H1 (cell line): ENCODE data around the gene MAPKAPK5. TPM values are rescaled to one million over a fixed set of nuclear protein-coding genes. Genes with fewer than 3 reads are reported as not detected.

ENCODE experiments used
- ATF2 ChIP-seq: IDR thresholded peaks from 2 replicates; pipeline ENCODE4 v1.6.1; 2012; ENCODE audit warnings: low read length, inconsistent platforms
- BRCA1 ChIP-seq: IDR thresholded peaks from 2 replicates; pipeline ENCODE4 v1.6.1; 2012; ENCODE audit warnings: low read depth, low read length, improper control_type of control experiment
- CTBP2 ChIP-seq: IDR thresholded peaks from 2 replicates; pipeline ENCODE4 v1.7.0; 2011; ENCODE audit warnings: borderline replicate concordance, mild to moderate bottlenecking, moderate library complexity, mixed read lengths, low read length; ENCODE audit not compliant: insufficient read depth, insufficient read length
- RBBP5 ChIP-seq: IDR thresholded peaks from 2 replicates; pipeline ENCODE4 v1.7.1; 2012; ENCODE audit warnings: low read depth, mild to moderate bottlenecking, inconsistent platforms, low read length, moderate library complexity, borderline replicate concordance
- RNF2 ChIP-seq: fragments of 200-900, 300-1000 bp; sonication (generic); IDR thresholded peaks from 2 replicates; pipeline ENCODE4 v1.7.1; 2016; ENCODE audit warnings: borderline replicate concordance, low read depth, mild to moderate bottlenecking, antibody characterized with exemption, low read length; ENCODE audit not compliant: poor library complexity, severe bottlenecking; ENCODE audit errors: missing control alignments
- RXRA ChIP-seq: IDR thresholded peaks from 2 replicates; pipeline ENCODE4 v1.6.1; 2011; ENCODE audit warnings: low read depth, mild to moderate bottlenecking, low read length, moderate library complexity; ENCODE audit not compliant: insufficient read depth
- SIN3A ChIP-seq, 2 experiments: IDR thresholded peaks in 1 of 2; conservative IDR thresholded peaks in 1 of 2; 2 replicates each; pipeline ENCODE4 v1.6.1; 2011 to 2012; ENCODE audit warnings: low read length in 2 of 2, improper control_type of control experiment in 1 of 2, low read depth in 1 of 2, mild to moderate bottlenecking in 1 of 2
- polyA plus RNA-seq, 7 experiments: library from polyadenylated mRNA; depleted of rRNA in 3 of 7; stranded (reverse) in 5 of 7; unstranded in 2 of 7; fragments of >200 nt in 5 of 7; fragments of 200-250 nt in 2 of 7; gene quantifications; 1 replicate in 5 of 7; 2 replicates in 1 of 7; 4 replicates in 1 of 7; pipeline versions ENCODE4 v1.2.1 to v1.2.3, GENCODE V29; 2011 to 2013; ENCODE audit warnings: missing spikeins in 2 of 7, mixed read lengths in 2 of 7
- total RNA-seq: library from RNA; stranded (reverse); fragmentation: NEBNext Ultra II Directional; extraction: Animal tissue kit (Norgen Biotek cat#: 25700); gene quantifications from 2 replicates; pipeline ENCODE4 v1.2.1, GENCODE V29; 2021
- TF ChIP-seq, protein P1 (sequence below): fragments of 300-600 bp; sonication (generic); IDR thresholded peaks from 2 replicates; pipeline ENCODE4 v1.7.1; 2012; ENCODE audit warnings: low read length, moderate library complexity, mild to moderate bottlenecking, inconsistent platforms; ENCODE audit not compliant: insufficient replicate concordance

Gene MAPKAPK5
- total and polyA plus RNA-seq, 2 of the 8 experiments (the other 6 are each of a cell fraction or from before 2014, with no cell fraction given): 40.0 to 91.5 TPM

GRCh38 chr12:111799758-111800157 is 42.3 kb upstream of the MAPKAPK5 start (continued):
- TF ChIP-seq, protein P1, sequence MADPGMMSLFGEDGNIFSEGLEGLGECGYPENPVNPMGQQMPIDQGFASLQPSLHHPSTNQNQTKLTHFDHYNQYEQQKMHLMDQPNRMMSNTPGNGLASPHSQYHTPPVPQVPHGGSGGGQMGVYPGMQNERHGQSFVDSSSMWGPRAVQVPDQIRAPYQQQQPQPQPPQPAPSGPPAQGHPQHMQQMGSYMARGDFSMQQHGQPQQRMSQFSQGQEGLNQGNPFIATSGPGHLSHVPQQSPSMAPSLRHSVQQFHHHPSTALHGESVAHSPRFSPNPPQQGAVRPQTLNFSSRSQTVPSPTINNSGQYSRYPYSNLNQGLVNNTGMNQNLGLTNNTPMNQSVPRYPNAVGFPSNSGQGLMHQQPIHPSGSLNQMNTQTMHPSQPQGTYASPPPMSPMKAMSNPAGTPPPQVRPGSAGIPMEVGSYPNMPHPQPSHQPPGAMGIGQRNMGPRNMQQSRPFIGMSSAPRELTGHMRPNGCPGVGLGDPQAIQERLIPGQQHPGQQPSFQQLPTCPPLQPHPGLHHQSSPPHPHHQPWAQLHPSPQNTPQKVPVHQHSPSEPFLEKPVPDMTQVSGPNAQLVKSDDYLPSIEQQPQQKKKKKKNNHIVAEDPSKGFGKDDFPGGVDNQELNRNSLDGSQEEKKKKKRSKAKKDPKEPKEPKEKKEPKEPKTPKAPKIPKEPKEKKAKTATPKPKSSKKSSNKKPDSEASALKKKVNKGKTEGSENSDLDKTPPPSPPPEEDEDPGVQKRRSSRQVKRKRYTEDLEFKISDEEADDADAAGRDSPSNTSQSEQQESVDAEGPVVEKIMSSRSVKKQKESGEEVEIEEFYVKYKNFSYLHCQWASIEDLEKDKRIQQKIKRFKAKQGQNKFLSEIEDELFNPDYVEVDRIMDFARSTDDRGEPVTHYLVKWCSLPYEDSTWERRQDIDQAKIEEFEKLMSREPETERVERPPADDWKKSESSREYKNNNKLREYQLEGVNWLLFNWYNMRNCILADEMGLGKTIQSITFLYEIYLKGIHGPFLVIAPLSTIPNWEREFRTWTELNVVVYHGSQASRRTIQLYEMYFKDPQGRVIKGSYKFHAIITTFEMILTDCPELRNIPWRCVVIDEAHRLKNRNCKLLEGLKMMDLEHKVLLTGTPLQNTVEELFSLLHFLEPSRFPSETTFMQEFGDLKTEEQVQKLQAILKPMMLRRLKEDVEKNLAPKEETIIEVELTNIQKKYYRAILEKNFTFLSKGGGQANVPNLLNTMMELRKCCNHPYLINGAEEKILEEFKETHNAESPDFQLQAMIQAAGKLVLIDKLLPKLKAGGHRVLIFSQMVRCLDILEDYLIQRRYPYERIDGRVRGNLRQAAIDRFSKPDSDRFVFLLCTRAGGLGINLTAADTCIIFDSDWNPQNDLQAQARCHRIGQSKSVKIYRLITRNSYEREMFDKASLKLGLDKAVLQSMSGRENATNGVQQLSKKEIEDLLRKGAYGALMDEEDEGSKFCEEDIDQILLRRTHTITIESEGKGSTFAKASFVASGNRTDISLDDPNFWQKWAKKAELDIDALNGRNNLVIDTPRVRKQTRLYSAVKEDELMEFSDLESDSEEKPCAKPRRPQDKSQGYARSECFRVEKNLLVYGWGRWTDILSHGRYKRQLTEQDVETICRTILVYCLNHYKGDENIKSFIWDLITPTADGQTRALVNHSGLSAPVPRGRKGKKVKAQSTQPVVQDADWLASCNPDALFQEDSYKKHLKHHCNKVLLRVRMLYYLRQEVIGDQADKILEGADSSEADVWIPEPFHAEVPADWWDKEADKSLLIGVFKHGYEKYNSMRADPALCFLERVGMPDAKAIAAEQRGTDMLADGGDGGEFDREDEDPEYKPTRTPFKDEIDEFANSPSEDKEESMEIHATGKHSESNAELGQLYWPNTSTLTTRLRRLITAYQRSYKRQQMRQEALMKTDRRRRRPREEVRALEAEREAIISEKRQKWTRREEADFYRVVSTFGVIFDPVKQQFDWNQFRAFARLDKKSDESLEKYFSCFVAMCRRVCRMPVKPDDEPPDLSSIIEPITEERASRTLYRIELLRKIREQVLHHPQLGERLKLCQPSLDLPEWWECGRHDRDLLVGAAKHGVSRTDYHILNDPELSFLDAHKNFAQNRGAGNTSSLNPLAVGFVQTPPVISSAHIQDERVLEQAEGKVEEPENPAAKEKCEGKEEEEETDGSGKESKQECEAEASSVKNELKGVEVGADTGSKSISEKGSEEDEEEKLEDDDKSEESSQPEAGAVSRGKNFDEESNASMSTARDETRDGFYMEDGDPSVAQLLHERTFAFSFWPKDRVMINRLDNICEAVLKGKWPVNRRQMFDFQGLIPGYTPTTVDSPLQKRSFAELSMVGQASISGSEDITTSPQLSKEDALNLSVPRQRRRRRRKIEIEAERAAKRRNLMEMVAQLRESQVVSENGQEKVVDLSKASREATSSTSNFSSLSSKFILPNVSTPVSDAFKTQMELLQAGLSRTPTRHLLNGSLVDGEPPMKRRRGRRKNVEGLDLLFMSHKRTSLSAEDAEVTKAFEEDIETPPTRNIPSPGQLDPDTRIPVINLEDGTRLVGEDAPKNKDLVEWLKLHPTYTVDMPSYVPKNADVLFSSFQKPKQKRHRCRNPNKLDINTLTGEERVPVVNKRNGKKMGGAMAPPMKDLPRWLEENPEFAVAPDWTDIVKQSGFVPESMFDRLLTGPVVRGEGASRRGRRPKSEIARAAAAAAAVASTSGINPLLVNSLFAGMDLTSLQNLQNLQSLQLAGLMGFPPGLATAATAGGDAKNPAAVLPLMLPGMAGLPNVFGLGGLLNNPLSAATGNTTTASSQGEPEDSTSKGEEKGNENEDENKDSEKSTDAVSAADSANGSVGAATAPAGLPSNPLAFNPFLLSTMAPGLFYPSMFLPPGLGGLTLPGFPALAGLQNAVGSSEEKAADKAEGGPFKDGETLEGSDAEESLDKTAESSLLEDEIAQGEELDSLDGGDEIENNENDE: no peak
- TF ChIP-seq CTBP2 (no peak), RNF2 (no peak), RXRA (no peak), ATF2 (no peak), SIN3A (conservative IDR thresholded peaks at IDR 0.05 in 1 of 2, IDR thresholded peaks at IDR 0.05 in 1 of 2; ENCODE audit: low read depth in 1 of 2, low read length in 2 of 2) (no peak), RBBP5 (no peak), BRCA1 (no peak)
